HEK293 (cell line): Measurements from ENCODE around the gene OR10K2.

ENCODE experiments used
- CTCF ChIA-PET: fragments of 350-600 bp; formaldehyde crosslinking; extraction: SDS; loops from one replicate; lab custom pipeline; 2021; ENCODE audit warnings: antibody characterized with exemption; lab: Yijun Ruan, JAX
- POLR2A ChIA-PET: fragments of 300-600 bp; formaldehyde crosslinking; extraction: SDS; loops from one replicate; lab custom pipeline; 2020; ENCODE audit warnings: antibody characterized with exemption, inconsistent platforms; lab: Yijun Ruan, JAX
- H3K27ac ChIP-seq: fragments of 200-500 bp; sonication (Bioruptor generic); 2 replicates; pipeline ENCODE4 v1.5.1; 2014; ENCODE audit warnings: low read depth, low read length, control low read depth, inconsistent platforms; ENCODE audit errors: extremely low read depth
- H3K36me3 ChIP-seq, 2 experiments: fragments of 200-500 bp in 1 of 2; sonication (Bioruptor generic) in 1 of 2; 1 replicate in 1 of 2; 2 replicates in 1 of 2; pipeline ENCODE4 v1.5.1; 2014 to 2017; ENCODE audit warnings: inconsistent platforms in 2 of 2, low read length in 2 of 2; ENCODE audit not compliant: control insufficient read depth in 2 of 2, insufficient read depth in 1 of 2
- H3K4me1 ChIP-seq: fragments of 200-500 bp; sonication (Bioruptor generic); 2 replicates; pipeline ENCODE4 v1.5.1; 2014; ENCODE audit warnings: mild to moderate bottlenecking, low read length, inconsistent platforms; ENCODE audit not compliant: control insufficient read depth, insufficient read depth
- H3K4me3 ChIP-seq: 2 replicates; pipeline ENCODE4 v1.5.1; 2011; ENCODE audit warnings: low read depth, mild to moderate bottlenecking, control low read depth, low read length, moderate library complexity
- H3K9me3 ChIP-seq: fragments of 200-500 bp; sonication (Bioruptor generic); 2 replicates; pipeline ENCODE4 v1.5.1; 2014; ENCODE audit warnings: low read depth, low read length, inconsistent platforms; ENCODE audit not compliant: control insufficient read depth, insufficient read depth
- EGR2 ChIP-seq: fragments of 450-650 bp; formaldehyde crosslinking; IDR thresholded peaks from 2 replicates; pipeline ENCODE4 v1.5.1; 2016; ENCODE audit warnings: low read depth, missing biosample characterization, missing genetic modification characterization
- GLI2 ChIP-seq: fragments of 450-650 bp; formaldehyde crosslinking; IDR thresholded peaks from 2 replicates; pipeline ENCODE4; 2017; ENCODE audit warnings: missing biosample characterization, missing genetic modification characterization, low read depth, borderline replicate concordance
- GLIS2 ChIP-seq: fragments of 450-650 bp; formaldehyde crosslinking; IDR thresholded peaks from 2 replicates; pipeline ENCODE4 v1.5.1; 2016; ENCODE audit warnings: missing biosample characterization, missing genetic modification characterization
- KLF17 ChIP-seq: fragments of 450-650 bp; formaldehyde crosslinking; IDR thresholded peaks from 2 replicates; pipeline ENCODE4 v1.5.1; 2016; ENCODE audit warnings: missing biosample characterization, missing genetic modification characterization
- WT1 ChIP-seq: fragments of 450-650 bp; formaldehyde crosslinking; IDR thresholded peaks from 2 replicates; pipeline ENCODE4 v1.5.1; 2016; ENCODE audit warnings: missing biosample characterization, missing genetic modification characterization
- ZBTB17 ChIP-seq: fragments of 450-650 bp; formaldehyde crosslinking; IDR thresholded peaks from 2 replicates; pipeline ENCODE4 v1.5.1; 2016; ENCODE audit warnings: missing biosample characterization, missing genetic modification characterization
- ZFP3 ChIP-seq: fragments of 450-650 bp; formaldehyde crosslinking; IDR thresholded peaks from 2 replicates; pipeline ENCODE4 v1.5.1; 2016; ENCODE audit warnings: low read depth, missing biosample characterization, missing genetic modification characterization
- ZFP69B ChIP-seq: fragments of 450-650 bp; formaldehyde crosslinking; IDR thresholded peaks from 2 replicates; pipeline ENCODE4 v1.5.1; 2016; ENCODE audit warnings: missing biosample characterization, missing genetic modification characterization
- ZNF10 ChIP-seq: fragments of 450-650 bp; formaldehyde crosslinking; IDR thresholded peaks from 2 replicates; pipeline ENCODE4 v1.5.1; 2017; ENCODE audit warnings: missing biosample characterization, missing genetic modification characterization
- ZNF155 ChIP-seq: fragments of 450-650 bp; formaldehyde crosslinking; IDR thresholded peaks from 2 replicates; pipeline ENCODE4 v1.5.1; 2016; ENCODE audit warnings: missing biosample characterization, missing genetic modification characterization
- ZNF211 ChIP-seq: fragments of 450-650 bp; formaldehyde crosslinking; IDR thresholded peaks from 2 replicates; pipeline ENCODE4 v1.5.1; 2016; ENCODE audit warnings: low read depth, missing biosample characterization, missing genetic modification characterization
- ZNF221 ChIP-seq: fragments of 450-650 bp; formaldehyde crosslinking; IDR thresholded peaks from 2 replicates; pipeline ENCODE4 v1.5.1; 2017; ENCODE audit warnings: missing biosample characterization, missing genetic modification characterization, borderline replicate concordance
- ZNF354C ChIP-seq: fragments of 450-650 bp; formaldehyde crosslinking; IDR thresholded peaks from 2 replicates; pipeline ENCODE4 v1.5.1; 2016; ENCODE audit warnings: missing biosample characterization, missing genetic modification characterization, low read depth, borderline replicate concordance
- ZNF473 ChIP-seq: fragments of 450-650 bp; formaldehyde crosslinking; IDR thresholded peaks from 2 replicates; pipeline ENCODE4 v1.5.1; 2017; ENCODE audit warnings: missing biosample characterization, missing genetic modification characterization
- ZNF610 ChIP-seq: fragments of 450-650 bp; formaldehyde crosslinking; IDR thresholded peaks from 2 replicates; pipeline ENCODE4 v1.5.1; 2016; ENCODE audit warnings: missing biosample characterization, missing genetic modification characterization, borderline replicate concordance
- ZNF639 ChIP-seq: fragments of 450-650 bp; formaldehyde crosslinking; IDR thresholded peaks from 2 replicates; pipeline ENCODE4 v1.5.1; 2016; ENCODE audit warnings: missing biosample characterization, missing genetic modification characterization
- ZNF747 ChIP-seq: fragments of 450-650 bp; formaldehyde crosslinking; IDR thresholded peaks from 2 replicates; pipeline ENCODE4 v1.5.1; 2016; ENCODE audit warnings: missing biosample characterization, missing genetic modification characterization
- ZNF837 ChIP-seq: fragments of 450-650 bp; formaldehyde crosslinking; IDR thresholded peaks from 2 replicates; pipeline ENCODE4 v1.5.1; 2016; ENCODE audit warnings: missing biosample characterization, missing genetic modification characterization
- ZXDB ChIP-seq: fragments of 450-650 bp; formaldehyde crosslinking; IDR thresholded peaks from 2 replicates; pipeline ENCODE4 v1.5.1; 2016; ENCODE audit warnings: missing biosample characterization, missing genetic modification characterization
- TF ChIP-seq, protein P1 (sequence below): fragments of 450-650 bp; formaldehyde crosslinking; IDR thresholded peaks from 2 replicates; pipeline ENCODE4 v1.5.1; 2016; ENCODE audit warnings: missing biosample characterization, missing genetic modification characterization
- TF ChIP-seq, protein P2 (sequence below): fragments of 450-650 bp; formaldehyde crosslinking; IDR thresholded peaks from 2 replicates; pipeline ENCODE4 v1.5.1; 2016; ENCODE audit warnings: missing biosample characterization, missing genetic modification characterization
- TF ChIP-seq, protein P3 (sequence below): fragments of 450-650 bp; formaldehyde crosslinking; IDR thresholded peaks from 2 replicates; pipeline ENCODE4 v1.5.1; 2016; ENCODE audit warnings: missing biosample characterization, missing genetic modification characterization

OR10K2 gene

GRCh38 chr1:158396646-158397045 is 29.4 kb downstream of the OR10K2 start:
- no peaks in the 10 kb centered on the region for H3K4me1 ChIP-seq
- TF ChIP-seq ZFP3: no peak
- TF ChIP-seq ZNF221 (tag by site-specific recombination): no peak
- no peak for TF ChIP-seq EGR2 (tag by site-specific recombination)
- TF ChIP-seq ZNF639: no peak
- no peak for TF ChIP-seq ZNF837 (tag by site-specific recombination)
- TF ChIP-seq ZNF747 (tag by site-specific recombination): no peak
- no peak for TF ChIP-seq ZNF211 (tag by site-specific recombination)
- TF ChIP-seq ZNF10 (tag by site-specific recombination): no peak
- no peak for TF ChIP-seq ZFP69B (tag by site-specific recombination)
- TF ChIP-seq GLIS2 (tag by site-specific recombination): no peak
- TF ChIP-seq, protein P1, sequence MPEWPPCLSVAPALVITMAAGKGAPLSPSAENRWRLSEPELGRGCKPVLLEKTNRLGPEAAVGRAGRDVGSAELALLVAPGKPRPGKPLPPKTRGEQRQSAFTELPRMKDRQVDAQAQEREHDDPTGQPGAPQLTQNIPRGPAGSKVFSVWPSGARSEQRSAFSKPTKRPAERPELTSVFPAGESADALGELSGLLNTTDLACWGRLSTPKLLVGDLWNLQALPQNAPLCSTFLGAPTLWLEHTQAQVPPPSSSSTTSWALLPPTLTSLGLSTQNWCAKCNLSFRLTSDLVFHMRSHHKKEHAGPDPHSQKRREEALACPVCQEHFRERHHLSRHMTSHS (tag by site-specific recombination): no peak
- no peak for TF ChIP-seq ZNF610 (tag by site-specific recombination)
- TF ChIP-seq, protein P2, sequence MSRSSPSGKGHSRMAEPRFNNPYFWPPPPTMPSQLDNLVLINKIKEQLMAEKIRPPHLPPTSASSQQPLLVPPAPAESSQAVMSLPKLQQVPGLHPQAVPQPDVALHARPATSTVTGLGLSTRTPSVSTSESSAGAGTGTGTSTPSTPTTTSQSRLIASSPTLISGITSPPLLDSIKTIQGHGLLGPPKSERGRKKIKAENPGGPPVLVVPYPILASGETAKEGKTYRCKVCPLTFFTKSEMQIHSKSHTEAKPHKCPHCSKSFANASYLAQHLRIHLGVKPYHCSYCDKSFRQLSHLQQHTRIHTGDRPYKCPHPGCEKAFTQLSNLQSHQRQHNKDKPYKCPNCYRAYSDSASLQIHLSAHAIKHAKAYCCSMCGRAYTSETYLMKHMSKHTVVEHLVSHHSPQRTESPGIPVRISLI (tag by site-specific recombination): no peak
- TF ChIP-seq ZNF354C (tag by site-specific recombination): no peak
- no peak for TF ChIP-seq ZNF155 (tag by site-specific recombination)
- TF ChIP-seq, protein P3, sequence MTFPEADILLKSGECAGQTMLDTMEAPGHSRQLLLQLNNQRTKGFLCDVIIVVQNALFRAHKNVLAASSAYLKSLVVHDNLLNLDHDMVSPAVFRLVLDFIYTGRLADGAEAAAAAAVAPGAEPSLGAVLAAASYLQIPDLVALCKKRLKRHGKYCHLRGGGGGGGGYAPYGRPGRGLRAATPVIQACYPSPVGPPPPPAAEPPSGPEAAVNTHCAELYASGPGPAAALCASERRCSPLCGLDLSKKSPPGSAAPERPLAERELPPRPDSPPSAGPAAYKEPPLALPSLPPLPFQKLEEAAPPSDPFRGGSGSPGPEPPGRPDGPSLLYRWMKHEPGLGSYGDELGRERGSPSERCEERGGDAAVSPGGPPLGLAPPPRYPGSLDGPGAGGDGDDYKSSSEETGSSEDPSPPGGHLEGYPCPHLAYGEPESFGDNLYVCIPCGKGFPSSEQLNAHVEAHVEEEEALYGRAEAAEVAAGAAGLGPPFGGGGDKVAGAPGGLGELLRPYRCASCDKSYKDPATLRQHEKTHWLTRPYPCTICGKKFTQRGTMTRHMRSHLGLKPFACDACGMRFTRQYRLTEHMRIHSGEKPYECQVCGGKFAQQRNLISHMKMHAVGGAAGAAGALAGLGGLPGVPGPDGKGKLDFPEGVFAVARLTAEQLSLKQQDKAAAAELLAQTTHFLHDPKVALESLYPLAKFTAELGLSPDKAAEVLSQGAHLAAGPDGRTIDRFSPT: no peak
- TF ChIP-seq, all 188 proteins: peak for 0

DNA sequence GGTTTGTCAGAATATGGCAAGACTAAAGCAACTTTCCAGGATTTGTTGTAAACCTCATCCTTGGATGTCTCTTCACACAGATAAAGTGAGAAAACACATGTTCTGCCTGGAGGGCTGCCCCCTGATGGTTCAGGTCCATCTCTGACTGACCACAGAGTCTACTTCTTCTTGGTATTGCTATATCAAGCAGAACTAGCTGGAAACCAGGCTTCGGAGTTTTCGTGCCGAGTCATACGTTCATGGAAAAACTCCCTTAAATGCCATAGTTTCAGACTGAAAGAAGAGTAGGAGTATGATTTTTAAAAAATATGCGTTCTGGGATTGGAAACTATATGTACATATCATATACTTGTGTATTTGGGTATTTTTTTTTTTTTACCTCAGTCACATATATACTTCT is 32.6 kb downstream of the OR10K2 start:
- Histone ChIP-seq H3K9me3 (no peaks in the 10 kb centered on the region), H3K36me3 (no peaks in the 10 kb centered on the region), H3K4me3 (no peak overlapping the region), H3K4me1 (no peaks in the 10 kb centered on the region), H3K27ac (no peak overlapping the region)
- no peak for TF ChIP-seq ZFP69B (tag by site-specific recombination)
- no peak for TF ChIP-seq GLI2
- TF ChIP-seq ZNF473 (tag by site-specific recombination): no peak
- TF ChIP-seq KLF17 (tag by site-specific recombination): no peak
- TF ChIP-seq WT1: no peak
- no peak for TF ChIP-seq ZXDB (tag by site-specific recombination)
- TF ChIP-seq ZBTB17: no peak
- CTCF ChIA-PET: no interaction called here
- POLR2A ChIA-PET: no interaction called here

More at GRCh38 chr1:158396646-158397045, 29.4 kb downstream of the OR10K2 start:
- Histone ChIP-seq H3K36me3 (no peaks in the 10 kb centered on the region), H3K27ac (no peak overlapping the region), H3K4me3 (no peak overlapping the region), H3K9me3 (no peaks in the 10 kb centered on the region)
- ChIA-PET POLR2A (no interaction called here), CTCF (no interaction called here)
